Liver (tissue), 9 donors: ENCODE results near the gene PLCG2. TPM values are rescaled to one million over a fixed set of nuclear protein-coding genes. Genes with fewer than 3 reads are reported as not detected.

Source experiments
- DNase-seq: peaks from one replicate; pipeline ENCODE4 v3.0.0-alpha.2; 2017; ENCODE audit warnings: low spot score
- H3K27ac ChIP-seq, 2 donors: one replicate each; pipeline ENCODE4 v1.7.0; 2013; ENCODE audit warnings: inconsistent platforms in 2 of 2, low read length in 2 of 2, control low read depth in 1 of 2, low read depth in 1 of 2, mild to moderate bottlenecking in 1 of 2
- H3K27me3 ChIP-seq, 4 donors: one replicate each; pipeline versions ENCODE4 v1.6.1 to v1.7.0; 2013; ENCODE audit warnings: low read length in 3 of 4, inconsistent platforms in 1 of 4, mild to moderate bottlenecking in 1 of 4, moderate library complexity in 1 of 4; ENCODE audit not compliant: control insufficient read depth in 4 of 4, insufficient read depth in 4 of 4
- H3K36me3 ChIP-seq, 4 donors: one replicate each; pipeline versions ENCODE4 v1.6.1 to v1.7.0; 2013; ENCODE audit warnings: low read length in 3 of 4, mild to moderate bottlenecking in 3 of 4, low read depth in 1 of 4, moderate library complexity in 1 of 4; ENCODE audit not compliant: control insufficient read depth in 4 of 4, insufficient read depth in 3 of 4
- H3K4me1 ChIP-seq, 4 donors: one replicate each; pipeline versions ENCODE4 v1.6.1 to v1.7.0; 2013; ENCODE audit warnings: low read length in 3 of 4, mild to moderate bottlenecking in 3 of 4, moderate library complexity in 1 of 4; ENCODE audit not compliant: control insufficient read depth in 4 of 4, insufficient read depth in 4 of 4
- H3K4me3 ChIP-seq, 3 donors: one replicate each; pipeline versions ENCODE4 v1.6.1 to v1.7.0; 2013; ENCODE audit warnings: low read length in 3 of 3, control low read depth in 1 of 3, low read depth in 1 of 3, mild to moderate bottlenecking in 1 of 3
- H3K9ac ChIP-seq, 2 donors: one replicate each; pipeline ENCODE4 v1.7.0; 2013; ENCODE audit warnings: low read length in 2 of 2, mild to moderate bottlenecking in 2 of 2, moderate library complexity in 2 of 2, control low read depth in 1 of 2, low read depth in 1 of 2
- H3K9me3 ChIP-seq, 4 donors: one replicate each; pipeline versions ENCODE4 v1.6.1 to v1.7.0; 2013; ENCODE audit warnings: low read length in 3 of 4; ENCODE audit not compliant: control insufficient read depth in 4 of 4
- ATF3 ChIP-seq: IDR thresholded peaks from 2 replicates; pipeline ENCODE4 v1.6.1; 2016; ENCODE audit warnings: antibody characterized with exemption
- EGR1 ChIP-seq, 2 donors: IDR thresholded peaks; 2 replicates each; pipeline ENCODE4 v1.6.1; 2016 to 2018; ENCODE audit warnings: antibody characterized with exemption in 2 of 2, low read depth in 2 of 2
- FOXA1 ChIP-seq: IDR thresholded peaks from 2 replicates; pipeline ENCODE4 v1.6.1; 2016; ENCODE audit warnings: antibody characterized with exemption
- FOXA2 ChIP-seq: IDR thresholded peaks from 2 replicates; pipeline ENCODE4 v1.6.1; 2016; ENCODE audit warnings: antibody characterized with exemption
- GABPA ChIP-seq, 2 donors: IDR thresholded peaks in 1 of 2; conservative IDR thresholded peaks in 1 of 2; 2 replicates each; pipeline ENCODE4 v1.6.1; 2016; ENCODE audit warnings: antibody characterized with exemption in 2 of 2, mild to moderate bottlenecking in 1 of 2, moderate library complexity in 1 of 2
- HNF4A ChIP-seq, 2 donors: conservative IDR thresholded peaks; 2 replicates each; pipeline ENCODE4 v1.6.1; 2016; ENCODE audit warnings: antibody characterized with exemption in 2 of 2, mild to moderate bottlenecking in 2 of 2
- HNF4G ChIP-seq: IDR thresholded peaks from 2 replicates; pipeline ENCODE4 v1.6.1; 2016; ENCODE audit warnings: antibody characterized with exemption
- JUND ChIP-seq, 2 donors: IDR thresholded peaks; 2 replicates each; pipeline ENCODE4 v1.6.1; 2016; ENCODE audit warnings: antibody characterized with exemption in 2 of 2
- NR2F2 ChIP-seq: IDR thresholded peaks from 2 replicates; pipeline ENCODE4 v1.6.1; 2016; ENCODE audit warnings: antibody characterized with exemption
- RAD21 ChIP-seq, 2 donors: IDR thresholded peaks; 2 replicates each; pipeline ENCODE4 v1.6.1; 2016; ENCODE audit warnings: antibody characterized with exemption in 2 of 2, mild to moderate bottlenecking in 2 of 2
- RXRA ChIP-seq, 2 donors: IDR thresholded peaks; 2 replicates each; pipeline ENCODE4 v1.6.1; 2017 to 2018; ENCODE audit warnings: antibody characterized with exemption in 2 of 2, mild to moderate bottlenecking in 1 of 2
- SP1 ChIP-seq: IDR thresholded peaks from 2 replicates; pipeline ENCODE4 v1.6.1; 2018; ENCODE audit warnings: antibody characterized with exemption, mild to moderate bottlenecking
- TAF1 ChIP-seq: conservative IDR thresholded peaks from 2 replicates; pipeline ENCODE4 v1.6.1; 2016; ENCODE audit warnings: antibody characterized with exemption, mild to moderate bottlenecking
- YY1 ChIP-seq: IDR thresholded peaks from 2 replicates; pipeline ENCODE4 v1.6.1; 2016; ENCODE audit warnings: antibody characterized with exemption, mild to moderate bottlenecking
- ZBTB33 ChIP-seq: IDR thresholded peaks from 2 replicates; pipeline ENCODE4 v1.6.1; 2016; ENCODE audit warnings: antibody characterized with exemption
- WGBS: extraction: QIAGEN DNeasy Blood & Tissue Kit; methylation state at CpG from one replicate; pipeline ENCODE4 v1.1.7; 2013; 5-methylcytosine and 5-hydroxymethylcytosine counted together
- polyA plus RNA-seq, 2 donors: library from polyadenylated mRNA; stranded (reverse) in 1 of 2; unstranded in 1 of 2; fragments of 200-250 nt in 1 of 2; fragments of >200 nt in 1 of 2; fragmentation: Nextera tagmentation in 1 of 2; extraction: Ambion mirVana in 1 of 2; gene quantifications; one replicate each; pipeline versions ENCODE4 v1.2.1 to v1.2.3, GENCODE V29; 2013 to 2015
- total RNA-seq, 2 donors: library from RNA; depleted of rRNA; stranded (reverse); fragments of >200 nt; gene quantifications; one replicate each; pipeline ENCODE4 v1.2.3, GENCODE V29; 2014
- TF ChIP-seq, protein P1 (sequence below): fragments of 150-350 bp; IDR thresholded peaks from 2 replicates; pipeline ENCODE4 v1.5.1; 2017; ENCODE audit warnings: improper control_type of control experiment, low read depth, low read length; ENCODE audit not compliant: missing input control
- TF ChIP-seq, protein P2 (sequence below): IDR thresholded peaks from 2 replicates; pipeline ENCODE4 v1.6.1; 2016; ENCODE audit warnings: antibody characterized with exemption
- TF ChIP-seq, protein P3 (sequence below): IDR thresholded peaks from 2 replicates; pipeline ENCODE4 v1.6.1; 2016; ENCODE audit warnings: antibody characterized with exemption, mild to moderate bottlenecking
- donor health status: healthy.
- donor health status: healthy.
- donor health status: healthy.
- donor health status: healthy.
- donor health status: healthy.

Gene PLCG2
- total and polyA plus RNA-seq, 4 donors: 7.1 to 21.6 (median 15.8) TPM

DNA sequence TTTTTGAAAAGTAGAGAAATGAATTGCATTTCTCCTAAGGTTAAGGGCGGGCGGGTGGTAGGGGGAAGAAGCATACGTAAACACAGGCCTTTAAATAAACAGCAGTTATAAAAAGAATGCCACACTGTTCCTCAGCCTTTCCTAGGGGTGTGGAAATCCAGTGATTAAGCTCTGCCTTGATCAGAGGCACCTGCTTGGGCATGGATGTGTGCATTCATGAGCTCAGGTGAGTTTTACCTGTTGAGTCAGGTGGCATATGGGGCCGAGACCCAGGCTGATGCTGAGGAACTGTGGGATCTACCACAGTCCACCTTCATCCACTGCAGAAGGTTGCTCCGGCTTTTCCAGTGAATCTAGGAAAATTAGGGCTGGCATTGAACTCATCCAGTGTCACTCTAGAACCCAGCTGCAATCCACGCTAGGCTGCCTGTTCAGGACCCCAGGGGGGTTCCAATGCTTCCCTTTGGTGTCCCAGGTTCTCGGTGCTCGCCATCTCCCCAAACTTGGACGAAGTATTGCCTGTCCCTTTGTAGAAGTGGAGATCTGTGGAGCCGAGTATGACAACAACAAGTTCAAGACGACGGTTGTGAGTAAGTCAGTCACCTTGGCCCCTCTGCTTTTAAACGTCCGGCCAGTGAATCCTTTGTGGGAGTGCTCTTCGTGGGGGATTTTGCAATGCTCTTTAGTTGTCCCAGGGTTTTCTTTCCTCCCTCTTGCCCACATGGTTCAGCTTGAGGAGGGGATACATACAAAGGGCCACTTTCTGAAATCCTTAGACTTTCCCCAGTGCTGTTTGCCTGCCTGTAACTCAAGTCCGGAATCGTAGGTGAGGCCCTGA, 159.5 kb downstream of the PLCG2 start:
- H3K9ac ChIP-seq: no peak overlapping the region
- H3K4me1 ChIP-seq: no peaks in the 10 kb centered on the region
- no peak overlapping the region for H3K4me3 ChIP-seq
- H3K27ac ChIP-seq: no peak overlapping the region
- TF ChIP-seq FOXA2 (no peak), HNF4G (no peak), GABPA (IDR thresholded peaks at IDR 0.05 in 1 of 2, conservative IDR thresholded peaks at IDR 0.05 in 1 of 2) (no peak), YY1 (no peak), JUND (IDR thresholded peaks at IDR 0.05) (no peak)
- no peaks in the 10 kb centered on the region for H3K27me3 ChIP-seq
- H3K36me3 ChIP-seq: peaks cover 0 to 58% (median 50%) of the 10 kb centered on the region in 4 donors
- no peak for DNase-seq
- 92% methylated on average over 17 of the region's 17 CpGs for WGBS
- H3K9me3 ChIP-seq: no peaks in the 10 kb centered on the region

- H3K27me3 ChIP-seq: no peaks in the 10 kb centered on the region
- 87% methylated on average over 7 of the region's 7 CpGs for WGBS
- no peak for DNase-seq
- H3K9ac ChIP-seq: no peak overlapping the region
- no peak overlapping the region for H3K4me3 ChIP-seq
- H3K27ac ChIP-seq: no peak overlapping the region
- no peaks in the 10 kb centered on the region for H3K9me3 ChIP-seq
- peaks cover 0 to 55% (median 49%) of the 10 kb centered on the region in 4 donors for H3K36me3 ChIP-seq
- no peaks in the 10 kb centered on the region for H3K4me1 ChIP-seq
- TF ChIP-seq, protein P1, sequence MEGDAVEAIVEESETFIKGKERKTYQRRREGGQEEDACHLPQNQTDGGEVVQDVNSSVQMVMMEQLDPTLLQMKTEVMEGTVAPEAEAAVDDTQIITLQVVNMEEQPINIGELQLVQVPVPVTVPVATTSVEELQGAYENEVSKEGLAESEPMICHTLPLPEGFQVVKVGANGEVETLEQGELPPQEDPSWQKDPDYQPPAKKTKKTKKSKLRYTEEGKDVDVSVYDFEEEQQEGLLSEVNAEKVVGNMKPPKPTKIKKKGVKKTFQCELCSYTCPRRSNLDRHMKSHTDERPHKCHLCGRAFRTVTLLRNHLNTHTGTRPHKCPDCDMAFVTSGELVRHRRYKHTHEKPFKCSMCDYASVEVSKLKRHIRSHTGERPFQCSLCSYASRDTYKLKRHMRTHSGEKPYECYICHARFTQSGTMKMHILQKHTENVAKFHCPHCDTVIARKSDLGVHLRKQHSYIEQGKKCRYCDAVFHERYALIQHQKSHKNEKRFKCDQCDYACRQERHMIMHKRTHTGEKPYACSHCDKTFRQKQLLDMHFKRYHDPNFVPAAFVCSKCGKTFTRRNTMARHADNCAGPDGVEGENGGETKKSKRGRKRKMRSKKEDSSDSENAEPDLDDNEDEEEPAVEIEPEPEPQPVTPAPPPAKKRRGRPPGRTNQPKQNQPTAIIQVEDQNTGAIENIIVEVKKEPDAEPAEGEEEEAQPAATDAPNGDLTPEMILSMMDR: no peak
- TF ChIP-seq, protein P2, sequence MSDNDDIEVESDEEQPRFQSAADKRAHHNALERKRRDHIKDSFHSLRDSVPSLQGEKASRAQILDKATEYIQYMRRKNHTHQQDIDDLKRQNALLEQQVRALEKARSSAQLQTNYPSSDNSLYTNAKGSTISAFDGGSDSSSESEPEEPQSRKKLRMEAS: no peak
- no peak for TF ChIP-seq ATF3
- TF ChIP-seq RXRA (IDR thresholded peaks at IDR 0.05): no peak
- no peak for TF ChIP-seq SP1
- TF ChIP-seq HNF4G: no peak
- TF ChIP-seq ZBTB33: no peak
- TF ChIP-seq EGR1 (IDR thresholded peaks at IDR 0.05; ENCODE audit: low read depth in 2 of 2): no peak
- no peak for TF ChIP-seq RAD21 (IDR thresholded peaks at IDR 0.05)
- TF ChIP-seq HNF4A (conservative IDR thresholded peaks at IDR 0.05): no peak
- TF ChIP-seq, protein P3, sequence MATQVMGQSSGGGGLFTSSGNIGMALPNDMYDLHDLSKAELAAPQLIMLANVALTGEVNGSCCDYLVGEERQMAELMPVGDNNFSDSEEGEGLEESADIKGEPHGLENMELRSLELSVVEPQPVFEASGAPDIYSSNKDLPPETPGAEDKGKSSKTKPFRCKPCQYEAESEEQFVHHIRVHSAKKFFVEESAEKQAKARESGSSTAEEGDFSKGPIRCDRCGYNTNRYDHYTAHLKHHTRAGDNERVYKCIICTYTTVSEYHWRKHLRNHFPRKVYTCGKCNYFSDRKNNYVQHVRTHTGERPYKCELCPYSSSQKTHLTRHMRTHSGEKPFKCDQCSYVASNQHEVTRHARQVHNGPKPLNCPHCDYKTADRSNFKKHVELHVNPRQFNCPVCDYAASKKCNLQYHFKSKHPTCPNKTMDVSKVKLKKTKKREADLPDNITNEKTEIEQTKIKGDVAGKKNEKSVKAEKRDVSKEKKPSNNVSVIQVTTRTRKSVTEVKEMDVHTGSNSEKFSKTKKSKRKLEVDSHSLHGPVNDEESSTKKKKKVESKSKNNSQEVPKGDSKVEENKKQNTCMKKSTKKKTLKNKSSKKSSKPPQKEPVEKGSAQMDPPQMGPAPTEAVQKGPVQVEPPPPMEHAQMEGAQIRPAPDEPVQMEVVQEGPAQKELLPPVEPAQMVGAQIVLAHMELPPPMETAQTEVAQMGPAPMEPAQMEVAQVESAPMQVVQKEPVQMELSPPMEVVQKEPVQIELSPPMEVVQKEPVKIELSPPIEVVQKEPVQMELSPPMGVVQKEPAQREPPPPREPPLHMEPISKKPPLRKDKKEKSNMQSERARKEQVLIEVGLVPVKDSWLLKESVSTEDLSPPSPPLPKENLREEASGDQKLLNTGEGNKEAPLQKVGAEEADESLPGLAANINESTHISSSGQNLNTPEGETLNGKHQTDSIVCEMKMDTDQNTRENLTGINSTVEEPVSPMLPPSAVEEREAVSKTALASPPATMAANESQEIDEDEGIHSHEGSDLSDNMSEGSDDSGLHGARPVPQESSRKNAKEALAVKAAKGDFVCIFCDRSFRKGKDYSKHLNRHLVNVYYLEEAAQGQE: no peak
- no peak for TF ChIP-seq FOXA2
- TF ChIP-seq GABPA (IDR thresholded peaks at IDR 0.05 in 1 of 2, conservative IDR thresholded peaks at IDR 0.05 in 1 of 2): no peak
- no peak for TF ChIP-seq YY1
- no peak for TF ChIP-seq FOXA1
- no peak for TF ChIP-seq NR2F2
- no peak for TF ChIP-seq JUND (IDR thresholded peaks at IDR 0.05)
- no peak for TF ChIP-seq TAF1
These were observed 160.3 kb downstream of the PLCG2 start for GRCh38 chr16:81939164-81940056.
